Adipocyte (in vitro differentiated cells): ENCODE results near the gene GRIA1.
A peak's percentile ranks its signal among the peaks of the same experiment; 100 is the strongest.
"Not testable (repeated sequence)": the region's sequence is repeated elsewhere in the genome, so short reads cannot be mapped to it uniquely, and the experiment has no call there.

Experiments
- DNase-seq: peaks from one replicate; pipeline ENCODE4 v3.0.0-alpha.2; 2015; ENCODE audit warnings: low read depth
- H3K27me3 ChIP-seq: replicated peaks from 2 replicates; pipeline ENCODE4 v1.7.0; 2013; ENCODE audit warnings: mild to moderate bottlenecking, low read length, moderate library complexity; ENCODE audit not compliant: control insufficient read depth, insufficient read depth
- H3K36me3 ChIP-seq: 2 replicates; pipeline ENCODE4 v1.7.0; 2013; ENCODE audit warnings: low read length, mild to moderate bottlenecking, moderate library complexity; ENCODE audit not compliant: control insufficient read depth, insufficient read depth, severe bottlenecking
- H3K4me1 ChIP-seq: 2 replicates; pipeline ENCODE4 v1.7.0; 2013; ENCODE audit warnings: mild to moderate bottlenecking, low read length, moderate library complexity; ENCODE audit not compliant: control insufficient read depth, insufficient read depth
- H3K4me3 ChIP-seq: 2 replicates; pipeline ENCODE4 v1.7.0; 2013; ENCODE audit warnings: mild to moderate bottlenecking, low read length, moderate library complexity
- H3K9ac ChIP-seq: 2 replicates; pipeline ENCODE4 v1.7.0; 2013; ENCODE audit warnings: mild to moderate bottlenecking, low read length, moderate library complexity
- H3K9me3 ChIP-seq: 2 replicates; pipeline ENCODE4 v1.7.0; 2013; ENCODE audit warnings: mild to moderate bottlenecking, low read length, moderate library complexity; ENCODE audit not compliant: control insufficient read depth

GRIA1 gene

GRCh38 chr5:153813901-153814300 lies 323.4 kb downstream of the GRIA1 start:
- no peak for DNase-seq
- Histone ChIP-seq H3K9me3 (no peaks in the 10 kb centered on the region), H3K4me3 (no peak overlapping the region), H3K36me3 (no peaks in the 10 kb centered on the region), H3K9ac (no peak overlapping the region), H3K4me1 (peaks cover 9% of the 10 kb centered on the region), H3K27me3 (no peaks in the 10 kb centered on the region)

GRCh38 chr5:153816870-153817269 lies 326.4 kb downstream of the GRIA1 start:
- Histone ChIP-seq H3K9me3 (no peaks in the 10 kb centered on the region), H3K36me3 (no peaks in the 10 kb centered on the region), H3K4me3 (no peak overlapping the region), H3K9ac (no peak overlapping the region), H3K4me1 (peaks cover 10% of the 10 kb centered on the region), H3K27me3 (no peaks in the 10 kb centered on the region)
- no peak for DNase-seq

- H3K9ac ChIP-seq: no peak overlapping the region
- no peak overlapping the region for H3K4me3 ChIP-seq
- no peaks in the 10 kb centered on the region for H3K36me3 ChIP-seq
- H3K4me1 ChIP-seq: peaks cover 7% of the 10 kb centered on the region
- no peaks in the 10 kb centered on the region for H3K9me3 ChIP-seq
- DNase-seq: no peak
- H3K27me3 ChIP-seq: no peaks in the 10 kb centered on the region
Measured at GRCh38 chr5:153818626-153819025, 328.2 kb downstream of the GRIA1 start.

- no peak for DNase-seq
- Histone ChIP-seq H3K9me3 (peaks cover 3% of the 10 kb centered on the region), H3K27me3 (no peaks in the 10 kb centered on the region), H3K36me3 (no peaks in the 10 kb centered on the region), H3K4me1 (peaks cover 6% of the 10 kb centered on the region), H3K9ac (no peak overlapping the region), H3K4me3 (no peak overlapping the region)
Measured at GRCh38 chr5:153823036-153823435, 332.6 kb downstream of the GRIA1 start.

GRCh38 chr5:153824909-153825308 lies 334.4 kb downstream of the GRIA1 start:
- H3K4me3 ChIP-seq: no peak overlapping the region
- H3K9me3 ChIP-seq: peaks cover 6% of the 10 kb centered on the region
- H3K9ac ChIP-seq: no peak overlapping the region
- H3K27me3 ChIP-seq: no peaks in the 10 kb centered on the region
- no peaks in the 10 kb centered on the region for H3K4me1 ChIP-seq
- H3K36me3 ChIP-seq: no peaks in the 10 kb centered on the region
- no peak for DNase-seq

GRCh38 chr5:153827397-153827796 lies 336.9 kb downstream of the GRIA1 start:
- Histone ChIP-seq H3K36me3 (no peaks in the 10 kb centered on the region), H3K27me3 (no peaks in the 10 kb centered on the region), H3K9ac (no peak overlapping the region), H3K9me3 (peaks cover 6% of the 10 kb centered on the region), H3K4me1 (no peaks in the 10 kb centered on the region), H3K4me3 (no peak overlapping the region)
- DNase-seq: peak; percentile 19

GRCh38 chr5:153829510-153830065 lies 339.1 kb downstream of the GRIA1 start:
- H3K9ac ChIP-seq: no peak overlapping the region
- DNase-seq: peak; percentile 13
- H3K9me3 ChIP-seq: peaks cover 6% of the 10 kb centered on the region
- H3K4me1 ChIP-seq: no peaks in the 10 kb centered on the region
- H3K27me3 ChIP-seq: no peaks in the 10 kb centered on the region
- H3K36me3 ChIP-seq: no peaks in the 10 kb centered on the region
- H3K4me3 ChIP-seq: no peak overlapping the region

GRCh38 chr5:153831973-153832372 lies 341.5 kb downstream of the GRIA1 start:
- Histone ChIP-seq H3K4me1 (no peaks in the 10 kb centered on the region), H3K9me3 (peaks cover 6% of the 10 kb centered on the region), H3K36me3 (no peaks in the 10 kb centered on the region), H3K27me3 (no peaks in the 10 kb centered on the region), H3K4me3 (no peak overlapping the region), H3K9ac (no peak overlapping the region)
- DNase-seq: peak; percentile 24

- no peak overlapping the region for H3K9ac ChIP-seq
- no peak for DNase-seq
- H3K4me1 ChIP-seq: no peaks in the 10 kb centered on the region
- no peak overlapping the region for H3K4me3 ChIP-seq
- H3K9me3 ChIP-seq: no peaks in the 10 kb centered on the region
- no peaks in the 10 kb centered on the region for H3K36me3 ChIP-seq
- H3K27me3 ChIP-seq: no peaks in the 10 kb centered on the region
Measured at GRCh38 chr5:153835891-153836515, 345.5 kb downstream of the GRIA1 start.

- H3K4me1 ChIP-seq, H3K9me3 ChIP-seq, H3K27me3 ChIP-seq, H3K9ac ChIP-seq, DNase-seq, H3K4me3 ChIP-seq, H3K36me3 ChIP-seq: not testable (repeated sequence)
Measured at GRCh38 chr5:153849303-153850113, 359.0 kb downstream of the GRIA1 start.

GRCh38 chr5:153860195-153860886 lies 369.9 kb downstream of the GRIA1 start:
- Histone ChIP-seq H3K9me3 (peaks cover 12% of the 10 kb centered on the region), H3K27me3 (no peaks in the 10 kb centered on the region), H3K9ac (no peak overlapping the region), H3K36me3 (no peaks in the 10 kb centered on the region), H3K4me3 (no peak overlapping the region), H3K4me1 (no peaks in the 10 kb centered on the region)
- no peak for DNase-seq
